Smooth muscle cell (in vitro differentiated cells): ENCODE data around the gene ACSL5. TPM values are rescaled to one million over a fixed set of nuclear protein-coding genes. Genes with fewer than 3 reads are reported as not detected.
A peak's percentile ranks its signal among the peaks of the same experiment; 100 is the strongest.

Experiments used
- DNase-seq: peaks from one replicate; lab custom pipeline; 2025; ENCODE audit not compliant: unreplicated experiment; lab: John Stamatoyannopoulos, UW
- H2AFZ ChIP-seq: fragments of 200-600 bp; sonication (generic); 2 replicates; pipeline ENCODE4 v1.6.0; 2016; ENCODE audit warnings: antibody characterized with exemption, low read depth, mild to moderate bottlenecking
- H3F3A ChIP-seq: fragments of 200-600 bp; sonication (generic); 2 replicates; pipeline ENCODE4 v1.6.0; 2017; ENCODE audit warnings: antibody characterized with exemption, low read depth
- H3K27ac ChIP-seq: fragments of 200-600 bp; sonication (generic); 2 replicates; pipeline ENCODE4 v1.5.1; 2016; ENCODE audit warnings: low read depth, mild to moderate bottlenecking
- H3K27me3 ChIP-seq: fragments of 200-600 bp; sonication (generic); 2 replicates; pipeline ENCODE4 v1.6.1; 2016; ENCODE audit warnings: low read depth, mild to moderate bottlenecking
- H3K36me3 ChIP-seq: fragments of 200-600 bp; sonication (generic); 2 replicates; pipeline ENCODE4 v1.5.1; 2016; ENCODE audit warnings: low read depth
- H3K4me1 ChIP-seq: fragments of 200-600 bp; sonication (generic); 2 replicates; pipeline ENCODE4 v1.5.1; 2016; ENCODE audit warnings: low read depth
- H3K4me2 ChIP-seq: fragments of 200-600 bp; sonication (generic); 2 replicates; pipeline ENCODE4 v1.6.0; 2016; ENCODE audit warnings: mild to moderate bottlenecking
- H3K4me3 ChIP-seq: fragments of 200-600 bp; sonication (generic); 2 replicates; pipeline ENCODE4 v1.5.1; 2016; ENCODE audit warnings: mild to moderate bottlenecking
- H3K79me2 ChIP-seq: fragments of 200-600 bp; sonication (generic); 2 replicates; pipeline ENCODE4 v1.6.0; 2016; ENCODE audit warnings: low read depth, mild to moderate bottlenecking
- H3K9ac ChIP-seq: fragments of 200-600 bp; sonication (generic); 2 replicates; pipeline ENCODE4 v1.6.0; 2016; ENCODE audit warnings: low read depth
- H3K9me3 ChIP-seq: fragments of 200-600 bp; sonication (generic); replicated peaks from 2 replicates; pipeline ENCODE4 v1.5.1; 2016; ENCODE audit warnings: low read depth
- H4K20me1 ChIP-seq: fragments of 200-600 bp; sonication (generic); 2 replicates; pipeline ENCODE4 v1.6.0; 2016; ENCODE audit warnings: low read depth
- CTCF ChIP-seq: fragments of 200-600 bp; sonication (generic); IDR thresholded peaks from 2 replicates; pipeline ENCODE4 v1.5.1; 2017; ENCODE audit warnings: borderline replicate concordance, mild to moderate bottlenecking, antibody characterized with exemption; ENCODE audit not compliant: insufficient read depth, poor library complexity, severe bottlenecking
- WGBS: methylation state at CpG from one replicate; pipeline ENCODE4 v1.1.7; 2016; ENCODE audit warnings: low lambda C conversion rate; 5-methylcytosine and 5-hydroxymethylcytosine counted together
- polyA plus RNA-seq: library from polyadenylated mRNA; unstranded; fragments of >200 nt; fragmentation: Nextera tagmentation; extraction: Ambion mirVana; gene quantifications from 2 replicates; pipeline ENCODE4 v1.2.1, GENCODE V29; 2016
- total RNA-seq: library from RNA; depleted of rRNA; stranded (reverse); fragments of >200 nt; gene quantifications from 2 replicates; pipeline ENCODE4 v1.2.3, GENCODE V29; 2014

Gene ACSL5
- total and polyA plus RNA-seq, 2 experiments from 2014 or later = 0.61 TPM; not detected in 1

- no peak overlapping the region for H3K9ac ChIP-seq
- H3K27me3 ChIP-seq = no peaks in the 10 kb centered on the region
- H3K4me2 ChIP-seq = no peak overlapping the region
- peak; percentile 55 for TF ChIP-seq CTCF
- H3K4me3 ChIP-seq = no peak overlapping the region
- H4K20me1 ChIP-seq = no peaks in the 10 kb centered on the region
- H3K4me1 ChIP-seq = no peaks in the 10 kb centered on the region
- no peaks in the 10 kb centered on the region for H3K9me3 ChIP-seq
- no peak overlapping the region for H2AFZ ChIP-seq
- DNase-seq = no peak
- WGBS = 86% methylated on average over 2 of the region's 2 CpGs
- H3K27ac ChIP-seq = no peak overlapping the region
- no peaks in the 10 kb centered on the region for H3F3A ChIP-seq
- H3K36me3 ChIP-seq = peaks cover 26% of the 10 kb centered on the region
- H3K79me2 ChIP-seq = no peaks in the 10 kb centered on the region
Observed at GRCh38 chr10:112434988-112435619, 61.2 kb downstream of the ACSL5 start.

- Histone ChIP-seq H2AFZ (no peak overlapping the region), H3K27ac (no peak overlapping the region), H3K4me1 (no peaks in the 10 kb centered on the region), H4K20me1 (no peaks in the 10 kb centered on the region), H3K36me3 (peaks cover 12% of the 10 kb centered on the region), H3K27me3 (no peaks in the 10 kb centered on the region), H3K4me2 (no peak overlapping the region), H3K79me2 (no peaks in the 10 kb centered on the region), H3K9me3 (no peaks in the 10 kb centered on the region), H3F3A (no peaks in the 10 kb centered on the region), H3K4me3 (no peak overlapping the region), H3K9ac (no peak overlapping the region)
- WGBS = 94% methylated on average over 4 of the region's 4 CpGs
- no peak for TF ChIP-seq CTCF
- DNase-seq = no peak
Observed at GRCh38 chr10:112438356-112438755, 64.4 kb downstream of the ACSL5 start.

DNA sequence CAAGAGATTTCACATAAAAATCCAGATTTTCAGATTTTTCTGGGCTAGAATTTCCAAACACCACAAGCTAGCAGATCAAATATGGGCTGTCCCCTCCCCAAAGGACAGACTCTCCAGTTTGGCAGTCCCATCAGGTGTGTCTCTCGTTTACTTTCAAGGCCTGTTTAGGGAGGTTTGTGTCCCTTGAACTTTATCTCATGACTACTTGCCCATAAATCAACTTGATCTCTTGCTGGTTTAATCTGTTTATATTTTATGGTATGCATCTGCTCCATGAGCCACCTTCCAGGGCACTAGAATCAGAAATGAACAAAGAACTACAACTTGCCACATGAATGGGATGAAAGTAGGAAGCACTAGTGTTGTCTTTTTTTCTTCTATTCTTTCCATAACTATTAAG is 67.6 kb downstream of the ACSL5 start:
- TF ChIP-seq CTCF = no peak
- Histone ChIP-seq H3K27me3 (no peaks in the 10 kb centered on the region), H3K9ac (no peak overlapping the region), H3K79me2 (peaks cover 14% of the 10 kb centered on the region), H3F3A (no peaks in the 10 kb centered on the region), H3K4me1 (peaks cover 6% of the 10 kb centered on the region), H3K4me3 (no peak overlapping the region), H3K27ac (no peak overlapping the region), H3K9me3 (no peaks in the 10 kb centered on the region), H4K20me1 (no peaks in the 10 kb centered on the region), H2AFZ (no peak overlapping the region), H3K4me2 (no peak overlapping the region), H3K36me3 (peaks cover 8% of the 10 kb centered on the region)
- no peak for DNase-seq
- WGBS = 97% methylated on average over 1 of the region's 1 CpG

DNA sequence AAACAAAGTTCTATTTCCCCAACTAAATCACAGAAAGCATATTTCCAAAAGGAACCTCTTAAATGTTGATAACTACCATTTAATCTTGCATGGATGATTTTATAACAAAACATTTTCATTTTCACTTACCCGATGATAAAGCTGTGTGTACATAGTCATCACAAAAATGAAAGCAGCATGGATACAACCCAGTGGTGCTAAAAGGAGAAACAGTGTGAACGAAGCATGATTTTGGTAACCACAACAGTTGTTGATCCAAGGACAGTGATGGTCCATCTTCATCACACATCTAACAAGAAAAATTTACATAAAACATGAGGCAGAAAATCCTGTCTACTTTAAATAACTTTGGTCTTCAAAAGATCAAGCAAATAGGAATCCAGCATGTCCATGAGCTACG is 68.1 kb downstream of the ACSL5 start:
- H3K4me2 ChIP-seq = no peak overlapping the region
- no peak overlapping the region for H3K9ac ChIP-seq
- peaks cover 6% of the 10 kb centered on the region for H3K4me1 ChIP-seq
- no peak overlapping the region for H3K4me3 ChIP-seq
- no peaks in the 10 kb centered on the region for H3F3A ChIP-seq
- no peaks in the 10 kb centered on the region for H3K27me3 ChIP-seq
- no peak overlapping the region for H2AFZ ChIP-seq
- no peak overlapping the region for H3K27ac ChIP-seq
- DNase-seq = no peak
- H3K36me3 ChIP-seq = peaks cover 8% of the 10 kb centered on the region
- no peaks in the 10 kb centered on the region for H3K9me3 ChIP-seq
- WGBS = 80% methylated on average over 3 of the region's 3 CpGs
- TF ChIP-seq CTCF = no peak
- H3K79me2 ChIP-seq = peaks cover 15% of the 10 kb centered on the region
- no peaks in the 10 kb centered on the region for H4K20me1 ChIP-seq
